ENCODE results near the gene ABHD17A. TPM values are rescaled to one million over a fixed set of nuclear protein-coding genes. Genes with fewer than 3 reads are reported as not detected.
A peak's percentile ranks its signal among the peaks of the same experiment; 100 is the strongest.

The ABHD17A gene
- total and polyA plus RNA-seq, 9 of the 15 experiments (the other 6 are each of a cell fraction or from before 2014, with no cell fraction given), result 0.04 to 135 (median 21.8) TPM; not detected in 1

DNA sequence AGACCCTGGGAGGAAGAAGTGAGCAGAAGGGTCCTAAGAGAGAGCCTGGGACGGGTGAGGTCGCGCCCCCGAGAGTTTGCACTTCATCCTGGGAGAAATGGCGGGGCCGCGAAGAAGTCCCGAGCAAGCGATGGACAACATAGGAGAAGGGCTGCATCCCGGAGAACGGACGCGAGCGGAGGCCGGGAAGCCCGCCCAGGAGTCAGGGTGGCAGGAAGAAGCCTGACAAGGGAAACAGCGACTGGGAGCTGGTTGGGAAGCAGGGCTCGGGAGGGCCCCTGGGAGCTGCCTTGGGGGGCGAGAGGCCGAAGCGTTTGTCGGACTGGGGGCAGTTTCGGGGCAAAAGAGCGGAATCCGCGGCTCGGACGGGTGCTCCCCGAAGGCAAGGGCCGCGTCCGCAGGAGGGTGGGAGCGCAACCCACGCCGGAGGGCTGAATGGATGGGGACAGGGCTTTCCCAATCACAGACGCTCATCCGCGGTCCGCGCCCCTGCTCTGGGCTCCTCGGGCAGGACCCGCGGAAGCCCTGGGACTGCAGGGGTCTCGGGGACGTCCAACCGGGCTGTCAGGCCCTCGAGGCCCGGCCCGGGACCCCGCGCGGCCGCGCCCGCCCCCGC lies 469 bp downstream of the ABHD17A start:
- ATAC-seq (peak; percentile 4; the same call in 2 of the 3 replicates), FAIRE-seq (no peak), DNase-seq (ENCODE audit: extremely low read depth in 1 of 4, low spot score in 3 of 4) (no peak)
- 0 out of 2 replicates have a peak overlapping the region, but pooled peaks have one; percentile 24 for H2AFZ ChIP-seq (ENCODE audit: low read depth, low read length)
- H3K4me3 ChIP-seq, result peak overlapping the region; percentile 91
- ChIA-PET CTCF (ENCODE audit: low intra/inter-chr PET ratio) (interaction anchor here (0.6 kb wide), 1 partner anchor 555 kb away, joined by 6 read pairs; no protein-coding TSS in a partner anchor), POLR2A (interaction anchor here (0.5 to 2.1 kb wide), 5 partner anchors 12 to 64 kb away, joined by 3 to 8 read pairs (median 4); no protein-coding TSS in a partner anchor)
- H3K4me2 ChIP-seq (ENCODE audit: insufficient read depth, low read length), result peak overlapping the region; percentile 90
- no peaks in the 10 kb centered on the region for H3K27me3 ChIP-seq (ENCODE audit: control insufficient read depth in 2 of 2, insufficient read depth in 2 of 2, low read length in 2 of 2)
- no peaks in the 10 kb centered on the region for H3K9me3 ChIP-seq (replicated peaks; ENCODE audit: control insufficient read depth, insufficient read depth, low read depth, low read length)
- H4K20me1 ChIP-seq (replicated peaks; ENCODE audit: control insufficient read depth, insufficient read depth, low read length), result peaks cover 37% of the 10 kb centered on the region; the same call in 1 of the 2 replicates
- H3K9me1 ChIP-seq (ENCODE audit: control insufficient read depth, insufficient read depth, low read length), result peaks cover 14% of the 10 kb centered on the region
- peaks cover 27% of the 10 kb centered on the region; the same call in 2 of the 3 replicates for H3K36me3 ChIP-seq (ENCODE audit: control insufficient read depth, insufficient read depth, low read length)
- WGBS (ENCODE audit: insufficient coverage, low coverage, missing lambda C conversion rate), result 0% methylated on average over 35 of the region's 56 CpGs
- intact Hi-C loops (cut with micrococcal nuclease) (no loop called here), in situ Hi-C loops (cut with MboI) (no loop called here)
- peaks cover 46% of the 10 kb centered on the region for H3K79me2 ChIP-seq (ENCODE audit: control insufficient read depth, insufficient read depth, low read length)
- peak overlapping the region; percentile 74 for H3K27ac ChIP-seq (ENCODE audit: extremely low read depth, low read depth, low read length)
- H3K9ac ChIP-seq (ENCODE audit: insufficient read depth in 1 of 2, low read depth in 2 of 2, low read length in 2 of 2), result peak overlapping the region; percentile 89 to 99
- no TSS peak for BruUV-seq (replicated peaks)
- peaks cover 31 to 76% of the 10 kb centered on the region in 2 experiments for H3K4me1 ChIP-seq (replicated peaks in 1 of 2; ENCODE audit: control insufficient read depth in 2 of 2, insufficient read depth in 2 of 2, low read length in 2 of 2)
- TF ChIP-seq CLOCK (CRISPR knock-in tag; IDR thresholded peaks at IDR 0.05; ENCODE audit: borderline replicate concordance), result no peak
- peak; percentile 19 for TF ChIP-seq HMGN3 (IDR thresholded peaks at IDR 0.05; ENCODE audit: borderline replicate concordance, extremely low read depth, insufficient read length, low read depth, low read length)
- TF ChIP-seq ZFX (CRISPR knock-in tag; IDR thresholded peaks at IDR 0.05), result peak; percentile 42; the same call in 1 of the 2 replicates
- peak; percentile 65 for TF ChIP-seq POLR2G (IDR thresholded peaks at IDR 0.05; ENCODE audit: low read depth, low read length)
- peak; percentile 30 for TF ChIP-seq SAP30 (IDR thresholded peaks at IDR 0.05; ENCODE audit: borderline replicate concordance, insufficient read depth, low read depth, low read length, poor library complexity, severe bottlenecking)
- TF ChIP-seq BCL6 (CRISPR knock-in tag; IDR thresholded peaks at IDR 0.05), result no peak
- TF ChIP-seq PREB (CRISPR knock-in tag; IDR thresholded peaks at IDR 0.05), result no peak
- TF ChIP-seq ZKSCAN1 (IDR thresholded peaks at IDR 0.05; ENCODE audit: low read depth, low read length), result no peak
- TF ChIP-seq BCLAF1 (IDR thresholded peaks at IDR 0.05; ENCODE audit: borderline replicate concordance in 1 of 2, control insufficient read depth in 1 of 2, low read depth in 2 of 2, low read length in 1 of 2), result no peak
- TF ChIP-seq FOXA3 (CRISPR knock-in tag; conservative IDR thresholded peaks at IDR 0.05 in 1 of 2, IDR thresholded peaks at IDR 0.05 in 1 of 2), result 0 out of 4 replicates have a peak, but pooled peaks of 1 of the 2 experiments have one; percentile 14
- TF ChIP-seq EP400 (IDR thresholded peaks at IDR 0.05), result no peak
- no peak for TF ChIP-seq CSDE1 (IDR thresholded peaks at IDR 0.05)
- peak; percentile 2 for TF ChIP-seq TAF1 (IDR thresholded peaks at IDR 0.05; ENCODE audit: control insufficient read depth, extremely low read depth, insufficient read depth, low read length, severe bottlenecking)

Measured in K562 (cell line).